Kidney (tissue), 22 donors: ENCODE results near the gene CHST12. TPM values are rescaled to one million over a fixed set of nuclear protein-coding genes. Genes with fewer than 3 reads are reported as not detected.

ENCODE experiments used
- DNase-seq, 5 donors: peaks; one replicate each; pipeline ENCODE4 v3.0.0-alpha.2; 2013 to 2020
- FAIRE-seq: peaks from 2 replicates; lab custom pipeline; 2012; peaks lifted over from hg19 to GRCh38; lab: Jason Lieb, UNC
- H3K27ac ChIP-seq, 2 donors: one replicate each; pipeline ENCODE4 v1.7.0; 2013; ENCODE audit warnings: low read depth in 2 of 2, low read length in 2 of 2, inconsistent platforms in 1 of 2
- H3K27me3 ChIP-seq: one replicate; pipeline ENCODE4 v1.7.1; 2013; ENCODE audit warnings: low read length, inconsistent platforms; ENCODE audit not compliant: control insufficient read depth, insufficient read depth
- H3K36me3 ChIP-seq, 3 donors: one replicate each; pipeline versions ENCODE4 v1.7.0 to v1.7.1; 2013; ENCODE audit warnings: low read length in 3 of 3, control low read depth in 1 of 3, inconsistent platforms in 1 of 3; ENCODE audit not compliant: insufficient read depth in 3 of 3, control insufficient read depth in 2 of 3
- H3K4me1 ChIP-seq, 3 donors: one replicate each; pipeline versions ENCODE4 v1.7.0 to v1.7.1; 2013; ENCODE audit warnings: low read length in 3 of 3, inconsistent platforms in 1 of 3, low read depth in 1 of 3; ENCODE audit not compliant: control insufficient read depth in 2 of 3, insufficient read depth in 2 of 3
- H3K4me3 ChIP-seq, 3 donors: one replicate each; pipeline versions ENCODE4 v1.7.0 to v1.8.1; 2013; ENCODE audit warnings: low read length in 3 of 3, control low read depth in 1 of 3, inconsistent platforms in 1 of 3
- H3K9ac ChIP-seq, 3 donors: one replicate each; pipeline versions ENCODE4 v1.7.0 to v1.7.1; 2013; ENCODE audit warnings: low read length in 3 of 3, control low read depth in 1 of 3, inconsistent platforms in 1 of 3
- H3K9me3 ChIP-seq, 3 donors: one replicate each; pipeline versions ENCODE4 v1.7.0 to v1.7.1; 2013; ENCODE audit warnings: low read length in 3 of 3, control low read depth in 1 of 3, inconsistent platforms in 1 of 3; ENCODE audit not compliant: control insufficient read depth in 2 of 3, insufficient read depth in 1 of 3
- intact Hi-C: fragments of 100-400 bp; cut with DNase I; formaldehyde crosslinking; loops from one replicate; pipeline ENCODE4 v1.11.1; 2022
- long read RNA-seq, 10 donors: library from polyadenylated mRNA in 1 of 10; unstranded in 1 of 10; transcript quantifications; one replicate each; pipeline ENCODE4 v2.0.0 and lab custom pipeline, GENCODE V29; 2021 to 2026
- polyA plus RNA-seq: library from polyadenylated mRNA; stranded (reverse); fragments of 350-450 nt; fragmentation: Illumina TruSeq; extraction: RNeasy Lipid Tissue Mini Kit (QIAGEN cat#74804); gene quantifications from one replicate; pipeline ENCODE4 v1.2.3, GENCODE V29; 2014; ENCODE audit warnings: low read depth, low replicate concordance; ENCODE audit not compliant: insufficient read depth
- total RNA-seq: library from RNA; stranded (reverse); fragmentation: NEBNext Ultra II Directional; extraction: Animal tissue kit (Norgen Biotek cat#: 25700); gene quantifications from one replicate; pipeline ENCODE4 v1.2.1, GENCODE V29; 2021
- TF ChIP-seq, protein P1 (sequence below): IDR thresholded peaks from 3 replicates; pipeline ENCODE4 v1.5.1; 2012; ENCODE audit warnings: mild to moderate bottlenecking, moderate library complexity, borderline replicate concordance; ENCODE audit not compliant: insufficient read depth; ENCODE audit errors: extremely low read depth
- donor health status: control.
- donor health status: control.
- donor health status: control.
- donor health status: control.
- donor health status: control.
- donor health status: DM: yes; HTN: yes; CAD: no.
- donor health status: Normal renal cell carcinoma (clear cell type).

The CHST12 gene
- total RNA-seq (25.6 TPM), polyA plus RNA-seq (16.3 TPM)
- long read RNA-seq, donor 1, full-length matches to known transcripts, result 6 of 6 reads
- long read RNA-seq, donor 1, partial matches to known transcripts, result 0 of 6 reads
- long read RNA-seq, donor 1, other reads (novel, unspliced or antisense), result 0 of 6 reads
- long read RNA-seq, donor 2, full-length matches to known transcripts, result 8 of 14 reads
- long read RNA-seq, donor 2, partial matches to known transcripts, result 0 of 14 reads
- long read RNA-seq, donor 2, other reads (novel, unspliced or antisense), result 6 of 14 reads
- long read RNA-seq, donor 3, full-length matches to known transcripts, result 12 of 12 reads
- long read RNA-seq, donor 3, partial matches to known transcripts, result 0 of 12 reads
- long read RNA-seq, donor 3, other reads (novel, unspliced or antisense), result 0 of 12 reads
- long read RNA-seq, donor 4, full-length matches to known transcripts, result 8 of 13 reads
- long read RNA-seq, donor 4, partial matches to known transcripts, result 5 of 13 reads
- long read RNA-seq, donor 4, other reads (novel, unspliced or antisense), result 0 of 13 reads
- long read RNA-seq, donor 5, result 0 reads
- long read RNA-seq, donor 6, full-length matches to known transcripts, result 2 of 2 reads
- long read RNA-seq, donor 6, partial matches to known transcripts, result 0 of 2 reads
- long read RNA-seq, donor 6, other reads (novel, unspliced or antisense), result 0 of 2 reads
- long read RNA-seq, donor 7, full-length matches to known transcripts, result 14 of 33 reads
- long read RNA-seq, donor 7, partial matches to known transcripts, result 9 of 33 reads
- long read RNA-seq, donor 7, other reads (novel, unspliced or antisense), result 10 of 33 reads
- long read RNA-seq, donor 8, full-length matches to known transcripts, result 11 of 17 reads
- long read RNA-seq, donor 8, partial matches to known transcripts, result 0 of 17 reads
- long read RNA-seq, donor 8, other reads (novel, unspliced or antisense), result 6 of 17 reads
- long read RNA-seq, donor 9, full-length matches to known transcripts, result 6 of 6 reads
- long read RNA-seq, donor 9, partial matches to known transcripts, result 0 of 6 reads
- long read RNA-seq, donor 9, other reads (novel, unspliced or antisense), result 0 of 6 reads
- long read RNA-seq, donor 10, full-length matches to known transcripts, result 9 of 9 reads
- long read RNA-seq, donor 10, partial matches to known transcripts, result 0 of 9 reads
- long read RNA-seq, donor 10, other reads (novel, unspliced or antisense), result 0 of 9 reads

GRCh38 chr7:2403014-2403717 is at the start of gene CHST12:
CHST12 (plus strand) TSS chr7:2403611; CDS start chr7:2432640, 29,029 bp downstream.
- H3K27ac ChIP-seq, result no peak within 1 kb of the TSS
- intact Hi-C loops, result no loop called here
- FAIRE-seq, result no peak

GRCh38 chr7:2353936-2354185 is 49.5 kb upstream of the CHST12 start:
- DNase-seq (peak in 4 of 5 donors; percentile 90 to 96 (median 95)), FAIRE-seq (no peak)
- peak overlapping the region; percentile 94 to 100 (median 99) for H3K9ac ChIP-seq
- H3K36me3 ChIP-seq, result peaks cover 2 to 5% (median 4%) of the 10 kb centered on the region in 3 donors
- no peaks in the 10 kb centered on the region for H3K9me3 ChIP-seq
- TF ChIP-seq, protein P1, sequence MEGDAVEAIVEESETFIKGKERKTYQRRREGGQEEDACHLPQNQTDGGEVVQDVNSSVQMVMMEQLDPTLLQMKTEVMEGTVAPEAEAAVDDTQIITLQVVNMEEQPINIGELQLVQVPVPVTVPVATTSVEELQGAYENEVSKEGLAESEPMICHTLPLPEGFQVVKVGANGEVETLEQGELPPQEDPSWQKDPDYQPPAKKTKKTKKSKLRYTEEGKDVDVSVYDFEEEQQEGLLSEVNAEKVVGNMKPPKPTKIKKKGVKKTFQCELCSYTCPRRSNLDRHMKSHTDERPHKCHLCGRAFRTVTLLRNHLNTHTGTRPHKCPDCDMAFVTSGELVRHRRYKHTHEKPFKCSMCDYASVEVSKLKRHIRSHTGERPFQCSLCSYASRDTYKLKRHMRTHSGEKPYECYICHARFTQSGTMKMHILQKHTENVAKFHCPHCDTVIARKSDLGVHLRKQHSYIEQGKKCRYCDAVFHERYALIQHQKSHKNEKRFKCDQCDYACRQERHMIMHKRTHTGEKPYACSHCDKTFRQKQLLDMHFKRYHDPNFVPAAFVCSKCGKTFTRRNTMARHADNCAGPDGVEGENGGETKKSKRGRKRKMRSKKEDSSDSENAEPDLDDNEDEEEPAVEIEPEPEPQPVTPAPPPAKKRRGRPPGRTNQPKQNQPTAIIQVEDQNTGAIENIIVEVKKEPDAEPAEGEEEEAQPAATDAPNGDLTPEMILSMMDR, result no peak
- peak overlapping the region; percentile 100 for H3K27ac ChIP-seq
- H3K4me1 ChIP-seq, result peaks cover 0 to 18% (median 6%) of the 10 kb centered on the region in 3 donors
- no peaks in the 10 kb centered on the region for H3K27me3 ChIP-seq
- intact Hi-C loops, result no loop called here
- H3K4me3 ChIP-seq, result peak overlapping the region; percentile 89 to 96 (median 91)

More at GRCh38 chr7:2403014-2403717, at the start of gene CHST12:
- Histone ChIP-seq H3K27me3 (no peaks in the 10 kb centered on the region), H3K4me1 (peaks cover 0 to 20% (median 0%) of the 10 kb centered on the region in 3 donors), H3K9me3 (no peaks in the 10 kb centered on the region), H3K4me3 (peak within 1 kb of the TSS; percentile 76 to 96 (median 82)), H3K9ac (peak within 1 kb of the TSS; percentile 41 to 98 (median 80)), H3K36me3 (no peaks in the 10 kb centered on the region)
- TF ChIP-seq, protein P1, result no peak
- DNase-seq, result peak; percentile 95 to 98 (median 97)

GRCh38 chr7:2354186-2354938 is 49.0 kb upstream of the CHST12 start, which contains the start of gene EIF3B:
EIF3B (plus strand) TSS chr7:2354827; CDS start chr7:2354922, 95 bp downstream.
- peak; percentile 92 to 98 (median 96) for DNase-seq
- Histone ChIP-seq H3K36me3 (peaks cover 2 to 5% (median 4%) of the 10 kb centered on the region in 3 donors), H3K9me3 (no peaks in the 10 kb centered on the region), H3K9ac (peak within 1 kb of the TSS; percentile 94 to 100 (median 99)), H3K27ac (peak within 1 kb of the TSS; percentile 100), H3K27me3 (no peaks in the 10 kb centered on the region), H3K4me3 (peak within 1 kb of the TSS; percentile 89 to 96 (median 91)), H3K4me1 (peaks cover 0 to 18% (median 6%) of the 10 kb centered on the region in 3 donors)
- TF ChIP-seq, protein P1, result no peak
- FAIRE-seq, result no peak
- intact Hi-C loops, result no loop called here
